ENCODE results near the gene PC.
"Not testable (repeated sequence)": the region's sequence is repeated elsewhere in the genome, so short reads cannot be mapped to it uniquely, and the experiment has no call there.

Gene PC

DNA sequence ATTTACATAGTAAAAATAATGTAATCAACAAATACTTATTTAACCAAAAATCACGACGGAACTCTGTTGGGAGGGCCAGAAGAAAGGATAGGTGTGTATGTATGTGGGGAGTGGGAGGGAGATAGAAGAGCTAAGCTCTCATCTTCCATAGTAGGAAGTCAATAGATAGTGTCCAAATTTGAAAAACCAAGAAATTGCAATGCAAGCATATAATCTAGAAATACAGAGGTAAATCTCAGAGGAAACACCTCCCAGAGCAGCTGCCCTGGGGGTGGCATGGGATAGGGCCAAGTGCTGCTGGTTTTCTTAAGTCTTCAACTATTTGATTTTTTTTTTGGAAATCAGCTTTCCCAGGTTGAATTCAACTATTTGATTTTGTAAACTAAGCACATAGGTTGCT lies 33.9 kb upstream of the PC start:
- TF ChIP-seq CSDC2 (CRISPR knock-in tag; IDR thresholded peaks at IDR 0.05) (no peak), TCF4 (CRISPR knock-in tag; IDR thresholded peaks at IDR 0.05; ENCODE audit: borderline replicate concordance) (no peak), ESRRG (CRISPR knock-in tag; IDR thresholded peaks at IDR 0.05) (no peak), ZNF565 (CRISPR knock-in tag; conservative IDR thresholded peaks at IDR 0.05; ENCODE audit: low read depth) (no peak), ZFP30 (CRISPR knock-in tag; IDR thresholded peaks at IDR 0.05) (no peak), ZNF8 (CRISPR knock-in tag; IDR thresholded peaks at IDR 0.05) (no peak), SNAI2 (CRISPR knock-in tag; IDR thresholded peaks at IDR 0.05) (no peak), BACH2 (CRISPR knock-in tag; IDR thresholded peaks at IDR 0.05; ENCODE audit: borderline replicate concordance) (no peak), ZNF70 (CRISPR knock-in tag; IDR thresholded peaks at IDR 0.05) (no peak), PPARA (CRISPR knock-in tag; IDR thresholded peaks at IDR 0.05; ENCODE audit: borderline replicate concordance) (no peak), OSR1 (CRISPR knock-in tag; IDR thresholded peaks at IDR 0.05) (no peak)
- TF ChIP-seq, protein P1, sequence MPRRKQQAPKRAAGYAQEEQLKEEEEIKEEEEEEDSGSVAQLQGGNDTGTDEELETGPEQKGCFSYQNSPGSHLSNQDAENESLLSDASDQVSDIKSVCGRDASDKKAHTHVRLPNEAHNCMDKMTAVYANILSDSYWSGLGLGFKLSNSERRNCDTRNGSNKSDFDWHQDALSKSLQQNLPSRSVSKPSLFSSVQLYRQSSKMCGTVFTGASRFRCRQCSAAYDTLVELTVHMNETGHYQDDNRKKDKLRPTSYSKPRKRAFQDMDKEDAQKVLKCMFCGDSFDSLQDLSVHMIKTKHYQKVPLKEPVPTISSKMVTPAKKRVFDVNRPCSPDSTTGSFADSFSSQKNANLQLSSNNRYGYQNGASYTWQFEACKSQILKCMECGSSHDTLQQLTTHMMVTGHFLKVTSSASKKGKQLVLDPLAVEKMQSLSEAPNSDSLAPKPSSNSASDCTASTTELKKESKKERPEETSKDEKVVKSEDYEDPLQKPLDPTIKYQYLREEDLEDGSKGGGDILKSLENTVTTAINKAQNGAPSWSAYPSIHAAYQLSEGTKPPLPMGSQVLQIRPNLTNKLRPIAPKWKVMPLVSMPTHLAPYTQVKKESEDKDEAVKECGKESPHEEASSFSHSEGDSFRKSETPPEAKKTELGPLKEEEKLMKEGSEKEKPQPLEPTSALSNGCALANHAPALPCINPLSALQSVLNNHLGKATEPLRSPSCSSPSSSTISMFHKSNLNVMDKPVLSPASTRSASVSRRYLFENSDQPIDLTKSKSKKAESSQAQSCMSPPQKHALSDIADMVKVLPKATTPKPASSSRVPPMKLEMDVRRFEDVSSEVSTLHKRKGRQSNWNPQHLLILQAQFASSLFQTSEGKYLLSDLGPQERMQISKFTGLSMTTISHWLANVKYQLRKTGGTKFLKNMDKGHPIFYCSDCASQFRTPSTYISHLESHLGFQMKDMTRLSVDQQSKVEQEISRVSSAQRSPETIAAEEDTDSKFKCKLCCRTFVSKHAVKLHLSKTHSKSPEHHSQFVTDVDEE (CRISPR knock-in tag; IDR thresholded peaks at IDR 0.05): no peak
- TF ChIP-seq, protein P2, sequence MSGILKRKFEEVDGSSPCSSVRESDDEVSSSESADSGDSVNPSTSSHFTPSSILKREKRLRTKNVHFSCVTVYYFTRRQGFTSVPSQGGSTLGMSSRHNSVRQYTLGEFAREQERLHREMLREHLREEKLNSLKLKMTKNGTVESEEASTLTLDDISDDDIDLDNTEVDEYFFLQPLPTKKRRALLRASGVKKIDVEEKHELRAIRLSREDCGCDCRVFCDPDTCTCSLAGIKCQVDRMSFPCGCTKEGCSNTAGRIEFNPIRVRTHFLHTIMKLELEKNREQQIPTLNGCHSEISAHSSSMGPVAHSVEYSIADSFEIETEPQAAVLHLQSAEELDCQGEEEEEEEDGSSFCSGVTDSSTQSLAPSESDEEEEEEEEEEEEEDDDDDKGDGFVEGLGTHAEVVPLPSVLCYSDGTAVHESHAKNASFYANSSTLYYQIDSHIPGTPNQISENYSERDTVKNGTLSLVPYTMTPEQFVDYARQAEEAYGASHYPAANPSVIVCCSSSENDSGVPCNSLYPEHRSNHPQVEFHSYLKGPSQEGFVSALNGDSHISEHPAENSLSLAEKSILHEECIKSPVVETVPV (CRISPR knock-in tag; IDR thresholded peaks at IDR 0.05): no peak
- TF ChIP-seq, protein P3, sequence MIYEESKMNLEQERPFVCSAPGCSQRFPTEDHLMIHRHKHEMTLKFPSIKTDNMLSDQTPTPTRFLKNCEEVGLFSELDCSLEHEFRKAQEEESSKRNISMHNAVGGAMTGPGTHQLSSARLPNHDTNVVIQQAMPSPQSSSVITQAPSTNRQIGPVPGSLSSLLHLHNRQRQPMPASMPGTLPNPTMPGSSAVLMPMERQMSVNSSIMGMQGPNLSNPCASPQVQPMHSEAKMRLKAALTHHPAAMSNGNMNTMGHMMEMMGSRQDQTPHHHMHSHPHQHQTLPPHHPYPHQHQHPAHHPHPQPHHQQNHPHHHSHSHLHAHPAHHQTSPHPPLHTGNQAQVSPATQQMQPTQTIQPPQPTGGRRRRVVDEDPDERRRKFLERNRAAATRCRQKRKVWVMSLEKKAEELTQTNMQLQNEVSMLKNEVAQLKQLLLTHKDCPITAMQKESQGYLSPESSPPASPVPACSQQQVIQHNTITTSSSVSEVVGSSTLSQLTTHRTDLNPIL (CRISPR knock-in tag; IDR thresholded peaks at IDR 0.05; ENCODE audit: low read depth): no peak
- ATAC-seq: no peak

DNA sequence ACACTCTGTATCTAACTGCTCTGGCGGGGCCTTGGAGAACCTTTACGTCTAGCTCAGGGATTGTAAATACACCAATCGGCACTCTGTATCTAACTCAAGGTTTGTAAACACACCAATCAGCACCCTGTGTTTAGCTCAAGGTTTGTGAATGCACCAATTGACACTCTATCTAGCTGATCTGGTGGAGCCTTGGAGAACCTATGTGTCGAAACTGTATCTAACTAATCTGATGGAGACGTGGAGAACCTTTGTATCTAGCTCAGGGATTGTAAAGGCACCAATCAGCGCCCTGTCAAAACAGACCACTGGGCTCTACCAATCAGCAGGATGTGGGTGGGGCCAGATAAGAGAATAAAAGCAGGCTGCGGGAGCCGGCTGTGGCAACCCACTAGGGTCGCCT lies 31.2 kb upstream of the PC start:
- ATAC-seq: not testable (repeated sequence)

DNA sequence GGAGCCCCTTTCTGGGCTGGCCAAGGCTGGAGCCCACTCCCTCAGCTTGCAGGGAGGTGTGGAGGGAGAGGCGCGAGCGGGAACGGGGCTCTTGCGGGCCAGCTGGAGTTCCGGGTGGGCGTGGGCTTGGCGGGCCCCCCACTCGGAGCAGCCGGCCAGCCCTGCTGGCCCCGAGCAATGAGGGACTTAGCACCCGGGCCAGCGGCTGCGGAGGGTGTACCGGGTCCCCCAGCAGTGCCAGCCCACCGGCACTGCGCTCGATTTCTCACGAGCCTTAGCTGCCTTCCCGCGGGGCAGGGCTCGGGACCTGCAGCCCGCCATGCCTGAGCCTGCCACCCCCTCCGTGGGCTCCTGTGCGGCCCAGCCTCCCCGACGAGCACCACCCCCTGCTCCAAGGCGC lies 30.6 kb upstream of the PC start:
- ATAC-seq: not testable (repeated sequence)

DNA sequence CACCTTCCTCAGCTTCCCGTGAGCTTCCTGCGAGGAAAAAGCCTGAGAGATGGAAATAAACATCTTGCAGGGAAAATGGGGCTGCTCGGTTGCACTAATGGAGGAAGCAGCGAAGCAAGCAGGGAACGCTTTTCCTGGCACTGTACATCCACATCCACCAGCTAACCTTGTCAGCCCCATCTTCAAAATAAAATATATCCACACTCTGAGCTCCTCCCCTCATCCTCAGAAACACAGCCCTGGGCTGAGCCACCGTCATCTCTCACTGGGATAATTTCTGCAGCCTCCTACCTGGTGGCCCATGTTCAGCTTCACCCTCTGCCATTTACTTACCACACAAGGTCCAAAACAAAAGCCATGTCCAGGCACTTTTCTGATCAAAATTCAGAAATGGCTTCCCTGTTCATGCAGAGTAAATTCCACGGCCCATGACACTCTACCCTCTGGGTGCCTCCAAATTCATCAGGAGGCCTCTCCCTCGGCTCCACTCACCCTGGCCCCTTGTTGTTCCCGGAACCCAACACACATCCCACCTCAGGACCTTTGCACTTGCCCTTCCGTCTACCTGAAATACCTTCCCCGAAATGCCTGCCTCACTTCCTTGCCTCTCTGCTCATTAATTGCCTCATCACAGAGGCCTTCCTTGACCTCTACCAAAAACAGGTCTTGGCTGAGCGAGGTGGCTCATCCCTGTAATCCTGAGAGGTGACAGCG lies 29.9 kb upstream of the PC start:
- TF ChIP-seq ISL1 (CRISPR knock-in tag; IDR thresholded peaks at IDR 0.05) (no peak), ZFP3 (CRISPR knock-in tag; IDR thresholded peaks at IDR 0.05) (no peak), PPARA (CRISPR knock-in tag; IDR thresholded peaks at IDR 0.05; ENCODE audit: borderline replicate concordance) (no peak), RARB (CRISPR knock-in tag; IDR thresholded peaks at IDR 0.05) (no peak), SNAI2 (CRISPR knock-in tag; IDR thresholded peaks at IDR 0.05) (no peak), ZFP30 (CRISPR knock-in tag; IDR thresholded peaks at IDR 0.05) (no peak), ARNTL (CRISPR knock-in tag; IDR thresholded peaks at IDR 0.05; ENCODE audit: borderline replicate concordance, low read depth) (no peak), TCF4 (CRISPR knock-in tag; IDR thresholded peaks at IDR 0.05; ENCODE audit: borderline replicate concordance) (no peak), TOX (CRISPR knock-in tag; IDR thresholded peaks at IDR 0.05; ENCODE audit: borderline replicate concordance) (no peak), GLIS3 (CRISPR knock-in tag; IDR thresholded peaks at IDR 0.05) (no peak), ZNF565 (CRISPR knock-in tag; conservative IDR thresholded peaks at IDR 0.05; ENCODE audit: low read depth) (no peak), ZNF70 (CRISPR knock-in tag; IDR thresholded peaks at IDR 0.05) (no peak)
- TF ChIP-seq, protein P3 (CRISPR knock-in tag; IDR thresholded peaks at IDR 0.05; ENCODE audit: low read depth): no peak
- TF ChIP-seq, protein P1 (CRISPR knock-in tag; IDR thresholded peaks at IDR 0.05): no peak
- TF ChIP-seq, protein P2 (CRISPR knock-in tag; IDR thresholded peaks at IDR 0.05): no peak
- TF ChIP-seq, protein P4, sequence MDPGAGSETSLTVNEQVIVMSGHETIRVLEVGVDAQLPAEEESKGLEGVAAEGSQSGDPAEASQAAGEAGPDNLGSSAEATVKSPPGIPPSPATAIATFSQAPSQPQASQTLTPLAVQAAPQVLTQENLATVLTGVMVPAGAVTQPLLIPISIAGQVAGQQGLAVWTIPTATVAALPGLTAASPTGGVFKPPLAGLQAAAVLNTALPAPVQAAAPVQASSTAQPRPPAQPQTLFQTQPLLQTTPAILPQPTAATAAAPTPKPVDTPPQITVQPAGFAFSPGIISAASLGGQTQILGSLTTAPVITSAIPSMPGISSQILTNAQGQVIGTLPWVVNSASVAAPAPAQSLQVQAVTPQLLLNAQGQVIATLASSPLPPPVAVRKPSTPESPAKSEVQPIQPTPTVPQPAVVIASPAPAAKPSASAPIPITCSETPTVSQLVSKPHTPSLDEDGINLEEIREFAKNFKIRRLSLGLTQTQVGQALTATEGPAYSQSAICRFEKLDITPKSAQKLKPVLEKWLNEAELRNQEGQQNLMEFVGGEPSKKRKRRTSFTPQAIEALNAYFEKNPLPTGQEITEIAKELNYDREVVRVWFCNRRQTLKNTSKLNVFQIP (CRISPR knock-in tag; IDR thresholded peaks at IDR 0.05; ENCODE audit: borderline replicate concordance, low read depth): no peak

More for the DNA sequence above, 29.9 kb upstream of the PC start:
- no peak for ATAC-seq
